IPS-NIHi11 (cell line): ENCODE results near the gene CTNNA3.

Source experiments
- DNase-seq: peaks from one replicate; pipeline ENCODE4 v3.0.0; 2012; ENCODE audit warnings: mixed read lengths, low spot score

Gene CTNNA3

GRCh38 chr10:66929375-66929774 lies 766.6 kb downstream of the CTNNA3 start:
- DNase-seq = no peak

DNA sequence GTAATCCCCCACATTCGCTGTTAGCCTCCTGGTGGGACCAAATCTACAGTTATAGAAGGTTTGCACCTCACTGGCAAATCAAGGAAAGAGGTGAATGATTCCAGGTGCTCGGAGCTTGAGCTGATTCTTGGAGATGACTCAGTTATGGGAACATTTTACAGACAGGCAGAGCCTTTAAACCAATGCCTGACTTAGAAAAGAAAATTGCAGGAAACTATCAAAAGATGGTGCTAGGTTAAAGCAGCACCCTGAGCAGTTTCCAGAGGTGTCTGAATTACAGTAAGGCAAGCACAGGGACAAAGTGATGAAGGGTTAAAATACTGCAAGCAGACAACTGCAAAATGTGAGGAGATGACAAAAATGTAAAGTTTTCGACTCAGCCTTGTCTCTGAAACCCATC lies 767.2 kb downstream of the CTNNA3 start:
- no peak for DNase-seq

DNA sequence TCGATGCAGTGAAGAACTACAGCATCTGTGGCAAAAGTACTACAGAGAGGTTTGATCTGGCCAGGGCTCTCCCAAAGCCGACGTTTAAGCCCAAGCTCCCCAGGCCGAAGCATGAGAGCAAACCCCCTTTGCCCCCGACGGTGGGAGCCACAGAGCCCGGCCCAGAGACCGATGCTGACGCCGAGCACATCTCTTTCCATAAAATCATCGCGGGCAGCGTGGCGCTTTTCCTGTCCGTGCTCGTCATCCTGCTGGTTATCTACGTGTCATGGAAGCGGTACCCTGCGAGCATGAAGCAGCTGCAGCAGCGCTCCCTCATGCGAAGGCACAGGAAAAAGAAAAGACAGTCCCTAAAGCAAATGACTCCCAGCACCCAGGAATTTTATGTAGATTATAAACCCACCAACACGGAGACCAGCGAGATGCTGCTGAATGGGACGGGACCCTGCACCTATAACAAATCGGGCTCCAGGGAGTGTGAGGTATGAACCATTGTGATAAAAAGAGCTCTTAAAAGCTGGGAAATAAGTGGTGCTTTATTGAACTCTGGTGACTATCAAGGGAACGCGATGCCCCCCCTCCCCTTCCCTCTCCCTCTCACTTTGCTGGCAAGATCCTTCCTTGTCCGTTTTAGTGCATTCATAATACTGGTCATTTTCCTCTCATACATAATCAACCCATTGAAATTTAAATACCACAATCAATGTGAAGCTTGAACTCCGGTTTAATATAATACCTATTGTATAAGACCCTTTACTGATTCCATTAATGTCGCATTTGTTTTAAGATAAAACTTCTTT lies 767.8 kb downstream of the CTNNA3 start:
- no peak for DNase-seq

- no peak for DNase-seq
These were observed 768.6 kb downstream of the CTNNA3 start for GRCh38 chr10:66927251-66927935.

DNA sequence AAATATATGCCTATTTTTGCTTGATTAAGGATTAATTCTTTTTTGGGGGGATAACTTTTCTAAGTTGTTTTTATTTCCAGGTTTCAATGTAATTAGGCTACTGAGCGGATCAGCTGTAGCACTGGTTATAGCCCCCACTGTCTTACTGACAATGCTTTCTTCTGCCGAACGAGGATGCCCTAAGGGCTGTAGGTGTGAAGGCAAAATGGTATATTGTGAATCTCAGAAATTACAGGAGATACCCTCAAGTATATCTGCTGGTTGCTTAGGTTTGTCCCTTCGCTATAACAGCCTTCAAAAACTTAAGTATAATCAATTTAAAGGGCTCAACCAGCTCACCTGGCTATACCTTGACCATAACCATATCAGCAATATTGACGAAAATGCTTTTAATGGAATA lies 769.2 kb downstream of the CTNNA3 start:
- DNase-seq = no peak

DNA sequence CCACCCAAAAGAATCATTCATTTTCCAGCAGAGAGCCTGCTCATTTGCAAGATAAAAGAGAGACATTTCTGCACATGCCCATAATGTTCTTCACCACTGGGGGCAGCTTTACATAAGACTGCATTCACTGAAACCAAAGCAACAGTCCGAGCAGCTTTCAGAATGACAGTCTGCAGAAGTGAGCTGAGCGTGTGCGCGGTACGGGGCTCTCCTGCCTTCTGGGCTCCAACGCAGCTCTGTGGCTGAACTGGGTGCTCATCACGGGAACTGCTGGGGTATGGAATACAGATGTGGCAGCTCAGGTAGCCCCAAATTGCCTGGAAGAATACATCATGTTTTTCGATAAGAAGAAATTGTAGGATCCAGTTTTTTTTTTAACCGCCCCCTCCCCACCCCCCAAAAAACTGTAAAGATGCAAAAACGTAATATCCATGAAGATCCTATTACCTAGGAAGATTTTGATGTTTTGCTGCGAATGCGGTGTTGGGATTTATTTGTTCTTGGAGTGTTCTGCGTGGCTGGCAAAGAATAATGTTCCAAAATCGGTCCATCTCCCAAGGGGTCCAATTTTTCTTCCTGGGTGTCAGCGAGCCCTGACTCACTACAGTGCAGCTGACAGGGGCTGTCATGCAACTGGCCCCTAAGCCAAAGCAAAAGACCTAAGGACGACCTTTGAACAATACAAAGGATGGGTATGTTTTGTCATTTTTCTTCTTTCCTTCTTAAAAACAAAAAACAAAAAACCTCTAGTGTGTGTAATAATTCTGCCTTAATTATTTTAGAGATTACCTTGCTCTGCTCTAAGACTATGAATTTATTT lies 769.9 kb downstream of the CTNNA3 start, which contains the start of gene LRRTM3:
Gene LRRTM3 (plus strand): TSS at position 141 of the 820 bp plus-strand sequence.
- peak; percentile 77 for DNase-seq

DNA sequence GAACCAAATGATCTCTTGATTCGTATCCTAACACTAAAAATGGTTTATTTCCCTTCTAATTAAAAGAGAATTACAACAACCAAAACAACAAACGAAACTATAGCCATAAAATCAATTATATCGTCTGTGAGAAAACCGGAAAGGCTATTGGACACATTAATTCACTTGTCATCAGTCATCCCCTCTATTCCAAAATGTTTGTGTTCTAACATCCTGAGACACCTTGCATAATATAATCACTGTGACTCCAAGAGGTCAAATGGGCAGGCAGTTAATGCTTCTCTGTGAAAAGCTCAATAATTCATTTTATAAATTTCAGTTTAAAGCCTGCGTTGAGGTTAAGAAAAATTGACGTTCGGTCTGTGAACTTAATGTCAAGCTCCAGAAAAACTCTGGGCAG lies 770.6 kb downstream of the CTNNA3 start:
- no peak for DNase-seq

GRCh38 chr10:66924674-66925345 lies 771.2 kb downstream of the CTNNA3 start:
- DNase-seq = no peak

- DNase-seq = no peak
These were observed 776.7 kb downstream of the CTNNA3 start for GRCh38 chr10:66919248-66919647.

GRCh38 chr10:66917104-66917503 lies 778.9 kb downstream of the CTNNA3 start:
- DNase-seq = peak; percentile 35

DNA sequence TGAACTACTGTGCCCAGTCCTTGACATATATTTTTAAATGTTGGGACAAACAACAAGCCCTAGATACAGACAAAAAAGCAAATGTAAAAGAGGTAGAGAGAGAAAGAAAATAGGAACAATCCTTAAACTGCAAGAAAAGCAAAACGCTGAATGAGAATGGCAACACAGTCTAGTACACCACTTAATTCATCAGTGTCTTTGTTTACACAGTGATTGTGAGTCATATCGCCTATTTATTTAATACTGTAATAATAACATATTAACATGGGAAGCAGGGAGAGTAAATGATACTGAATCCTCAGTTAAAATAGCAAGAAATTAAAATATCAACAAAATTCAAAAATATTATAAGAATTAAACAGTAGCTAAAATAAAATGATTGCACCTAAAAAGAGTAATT lies 780.0 kb downstream of the CTNNA3 start:
- no peak for DNase-seq

- DNase-seq = no peak
These were observed 785.3 kb downstream of the CTNNA3 start for GRCh38 chr10:66910671-66911070.

GRCh38 chr10:66892871-66893270 lies 803.1 kb downstream of the CTNNA3 start:
- no peak for DNase-seq

GRCh38 chr10:66888237-66888636 lies 807.8 kb downstream of the CTNNA3 start:
- DNase-seq = no peak

GRCh38 chr10:66886848-66887247 lies 809.1 kb downstream of the CTNNA3 start:
- DNase-seq = no peak

GRCh38 chr10:66882271-66882670 lies 813.7 kb downstream of the CTNNA3 start:
- DNase-seq = no peak

GRCh38 chr10:66881814-66882213 lies 814.2 kb downstream of the CTNNA3 start:
- no peak for DNase-seq

GRCh38 chr10:66880826-66881225 lies 815.2 kb downstream of the CTNNA3 start:
- no peak for DNase-seq

GRCh38 chr10:66880292-66880691 lies 815.7 kb downstream of the CTNNA3 start:
- no peak for DNase-seq

DNA sequence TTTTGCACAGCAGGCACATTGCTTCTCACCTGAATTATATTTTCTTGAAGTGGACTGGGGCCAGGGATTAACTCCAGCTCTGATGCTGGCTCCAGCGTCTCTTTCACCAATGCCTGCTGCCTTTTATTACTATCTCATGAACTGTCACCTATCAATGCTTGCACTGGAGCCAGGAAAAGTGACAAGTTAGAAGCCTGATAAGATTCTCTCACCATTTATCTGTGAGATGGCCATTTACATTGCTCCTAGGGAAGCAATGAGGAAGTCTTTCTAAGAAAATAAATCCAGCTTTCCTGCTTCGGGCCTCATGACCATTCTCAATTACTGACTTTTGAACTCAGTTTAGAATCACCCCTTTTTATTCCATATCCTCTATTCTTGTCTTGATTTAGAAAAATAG lies 818.6 kb downstream of the CTNNA3 start:
- no peak for DNase-seq

DNA sequence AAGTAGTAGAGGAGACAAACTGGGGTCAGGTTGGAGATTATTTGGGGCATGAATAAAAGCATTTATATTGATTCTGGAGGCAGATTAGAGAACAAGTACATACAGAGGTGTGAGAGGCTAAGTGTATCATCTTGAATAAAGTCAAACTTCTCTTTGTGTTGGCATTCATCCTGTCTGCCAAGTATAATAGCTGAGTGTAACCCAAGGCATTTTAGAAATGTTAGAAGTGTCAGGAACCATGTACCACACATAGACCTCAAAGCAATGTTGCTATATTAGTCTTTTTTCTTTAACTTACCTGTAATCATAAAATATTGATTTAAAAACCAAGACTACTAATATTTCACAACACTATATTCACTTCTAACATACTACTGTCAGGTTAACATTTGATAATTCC lies 826.4 kb downstream of the CTNNA3 start:
- DNase-seq = no peak

- DNase-seq = no peak
These were observed 833.2 kb downstream of the CTNNA3 start for GRCh38 chr10:66862687-66863258.
